Natural killer cell (primary cell): Measurements from ENCODE around the gene DCAF7. TPM values are rescaled to one million over a fixed set of nuclear protein-coding genes. Genes with fewer than 3 reads are reported as not detected.

Experiments used
- ATAC-seq, 3 donors: fragments of 150-1000 bp in 2 of 3; fragments of 200-7000 bp in 1 of 3; cut with Tn5 transposase; 1 replicate in 1 of 3; 2 replicates in 2 of 3; pipeline ENCODE4 v1.10.0; 2021; ENCODE audit warnings: mild to moderate bottlenecking in 2 of 3, moderate library complexity in 2 of 3
- DNase-seq, 2 donors: peaks; one replicate each; pipeline versions ENCODE4 v3.0.0 to v3.0.0-alpha.2; 2013 to 2021; ENCODE audit warnings: mixed read lengths in 1 of 2
- H3K27ac ChIP-seq: one replicate; pipeline ENCODE4 v1.5.1; 2013; ENCODE audit warnings: mild to moderate bottlenecking, low read length
- H3K27me3 ChIP-seq: one replicate; pipeline ENCODE4 v1.6.1; 2013; ENCODE audit warnings: low read length; ENCODE audit not compliant: control insufficient read depth, insufficient read depth
- H3K36me3 ChIP-seq: one replicate; pipeline ENCODE4 v1.6.1; 2013; ENCODE audit warnings: low read length; ENCODE audit not compliant: control insufficient read depth, insufficient read depth
- H3K4me1 ChIP-seq: one replicate; pipeline ENCODE4 v1.6.1; 2013; ENCODE audit warnings: low read length; ENCODE audit not compliant: control insufficient read depth, insufficient read depth
- H3K4me3 ChIP-seq: one replicate; pipeline ENCODE4 v1.5.1; 2013; ENCODE audit warnings: low read length
- H3K9me3 ChIP-seq: one replicate; pipeline ENCODE4 v1.6.1; 2013; ENCODE audit warnings: low read length; ENCODE audit not compliant: control insufficient read depth, insufficient read depth
- H3K27ac Mint-ChIP-seq, 2 donors: one replicate each; pipeline ENCODE4 v1.8.0; 2022; ENCODE audit warnings: mild to moderate bottlenecking in 2 of 2, mixed read lengths in 2 of 2, moderate library complexity in 1 of 2
- H3K27me3 Mint-ChIP-seq, 2 donors: one replicate each; pipeline ENCODE4 v1.8.0; 2022; ENCODE audit warnings: low read depth in 2 of 2, mixed read lengths in 2 of 2
- H3K36me3 Mint-ChIP-seq: one replicate; pipeline ENCODE4 v1.8.0; 2022; ENCODE audit warnings: mixed read lengths
- H3K4me1 Mint-ChIP-seq, 2 donors: one replicate each; pipeline ENCODE4 v1.8.0; 2022; ENCODE audit warnings: mixed read lengths in 2 of 2
- H3K4me3 Mint-ChIP-seq: one replicate; pipeline ENCODE4 v1.8.0; 2022; ENCODE audit warnings: mild to moderate bottlenecking, moderate library complexity, mixed read lengths
- H3K9me3 Mint-ChIP-seq, 2 donors: one replicate each; pipeline ENCODE4 v1.8.0; 2022; ENCODE audit warnings: mixed read lengths in 2 of 2
- WGBS: methylation state at CpG from one replicate; pipeline ENCODE4 v1.1.7; 2013; ENCODE audit warnings: missing lambda C conversion rate; ENCODE audit not compliant: insufficient coverage; 5-methylcytosine and 5-hydroxymethylcytosine counted together
- intact Hi-C: fragments of 100-400 bp; cut with micrococcal nuclease; formaldehyde crosslinking; loops from one replicate; pipeline ENCODE4 v1.14.2; 2022
- total RNA-seq, 4 donors: library from RNA; stranded (reverse); fragments of 120-200 nt in 1 of 4; gene quantifications; one replicate each; pipeline versions ENCODE4 v1.2.3 to v1.2.4, GENCODE V29; 2013 to 2022
- TF ChIP-seq, protein P1 (sequence below): fragments of 200-600 bp; IDR thresholded peaks from one replicate; pipeline ENCODE4 v1.8.0; 2022; ENCODE audit warnings: antibody characterized with exemption

Gene DCAF7
- total RNA-seq, 3 donors from 2014 or later (not counting 1 experiment from before 2014, with no cell fraction given): 55.5 to 83.5 (median 72.2) TPM

DNA sequence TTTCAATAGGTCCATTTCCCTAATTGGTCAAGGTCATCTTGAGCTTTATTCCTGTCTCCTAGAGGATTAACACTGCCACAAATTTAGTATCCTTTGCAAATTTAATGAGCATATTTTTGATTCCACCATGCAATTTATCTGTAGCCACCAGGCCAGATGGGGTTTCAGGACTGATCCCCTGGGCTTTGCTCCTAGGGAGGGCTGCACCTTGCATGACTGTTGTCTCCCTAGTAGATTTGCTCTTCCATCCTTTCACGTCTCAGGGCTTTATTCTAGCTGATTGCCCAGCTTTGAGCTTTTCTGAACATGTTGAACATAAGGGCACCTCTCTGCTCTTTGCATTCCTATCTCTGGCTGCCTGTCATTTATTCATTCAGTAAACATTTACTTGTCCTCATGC is 34.9 kb upstream of the DCAF7 start:
- Mint-ChIP-seq H3K36me3 (no peaks in the 10 kb centered on the region), H3K27ac (no peak overlapping the region), H3K27me3 (peaks cover 7% of the 10 kb centered on the region in 2 donors), H3K9me3 (no peaks in the 10 kb centered on the region), H3K4me1 (no peaks in the 10 kb centered on the region), H3K4me3 (no peak overlapping the region)
- no peaks in the 10 kb centered on the region for H3K27me3 ChIP-seq
- H3K9me3 ChIP-seq: no peaks in the 10 kb centered on the region
- H3K4me3 ChIP-seq: no peak overlapping the region
- intact Hi-C loops: no loop called here
- TF ChIP-seq, protein P1, sequence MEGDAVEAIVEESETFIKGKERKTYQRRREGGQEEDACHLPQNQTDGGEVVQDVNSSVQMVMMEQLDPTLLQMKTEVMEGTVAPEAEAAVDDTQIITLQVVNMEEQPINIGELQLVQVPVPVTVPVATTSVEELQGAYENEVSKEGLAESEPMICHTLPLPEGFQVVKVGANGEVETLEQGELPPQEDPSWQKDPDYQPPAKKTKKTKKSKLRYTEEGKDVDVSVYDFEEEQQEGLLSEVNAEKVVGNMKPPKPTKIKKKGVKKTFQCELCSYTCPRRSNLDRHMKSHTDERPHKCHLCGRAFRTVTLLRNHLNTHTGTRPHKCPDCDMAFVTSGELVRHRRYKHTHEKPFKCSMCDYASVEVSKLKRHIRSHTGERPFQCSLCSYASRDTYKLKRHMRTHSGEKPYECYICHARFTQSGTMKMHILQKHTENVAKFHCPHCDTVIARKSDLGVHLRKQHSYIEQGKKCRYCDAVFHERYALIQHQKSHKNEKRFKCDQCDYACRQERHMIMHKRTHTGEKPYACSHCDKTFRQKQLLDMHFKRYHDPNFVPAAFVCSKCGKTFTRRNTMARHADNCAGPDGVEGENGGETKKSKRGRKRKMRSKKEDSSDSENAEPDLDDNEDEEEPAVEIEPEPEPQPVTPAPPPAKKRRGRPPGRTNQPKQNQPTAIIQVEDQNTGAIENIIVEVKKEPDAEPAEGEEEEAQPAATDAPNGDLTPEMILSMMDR: no peak
- no peak overlapping the region for H3K27ac ChIP-seq
- no peaks in the 10 kb centered on the region for H3K4me1 ChIP-seq
- ATAC-seq (no peak), DNase-seq (no peak)
- no peaks in the 10 kb centered on the region for H3K36me3 ChIP-seq
- 53% methylated on average over 1 of the region's 1 CpG for WGBS

DNA sequence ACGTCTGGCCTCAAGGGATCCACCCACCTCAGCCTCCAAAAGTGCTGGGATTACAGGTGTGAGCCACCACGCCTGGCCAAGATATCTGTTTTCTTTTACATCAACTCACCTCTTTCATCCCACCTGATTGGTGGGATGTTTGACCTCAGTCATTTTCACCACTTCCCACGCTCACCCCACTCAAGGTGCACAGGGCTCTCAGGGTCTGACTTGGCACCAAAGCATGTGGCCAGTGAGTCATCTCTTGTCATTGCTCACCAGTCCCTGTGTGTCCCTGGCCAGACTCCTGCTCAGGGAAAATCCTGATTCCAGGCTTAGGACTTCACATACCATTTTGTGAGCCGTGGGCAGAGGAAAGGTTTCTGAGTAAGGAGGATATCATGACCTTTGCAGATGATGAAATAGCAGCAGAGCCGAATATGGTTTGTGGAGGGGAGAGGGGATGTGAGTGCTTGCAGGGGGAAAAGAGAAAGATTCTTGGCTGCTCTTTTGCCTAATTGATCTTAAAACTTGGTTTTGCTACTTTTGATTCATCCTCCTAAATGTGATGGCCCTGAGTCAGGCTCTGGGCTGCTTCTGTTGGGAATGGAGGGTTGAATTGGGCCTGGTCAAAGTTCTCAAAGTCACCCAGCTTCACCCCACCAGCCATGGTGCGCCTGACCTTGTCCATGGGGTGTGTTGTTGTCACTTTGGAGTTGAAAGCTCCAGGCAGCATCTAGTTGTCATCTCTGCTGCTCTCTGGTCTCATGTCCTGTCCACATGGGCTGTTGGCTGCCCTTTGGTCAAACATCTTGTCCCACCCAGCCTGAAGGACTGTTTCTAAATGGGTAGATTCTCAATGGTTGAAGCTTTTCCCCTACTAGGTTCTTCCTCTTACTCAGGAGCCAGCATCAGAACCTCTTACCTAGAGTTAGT is 33.1 kb upstream of the DCAF7 start:
- Histone ChIP-seq H3K36me3 (no peaks in the 10 kb centered on the region), H3K27me3 (no peaks in the 10 kb centered on the region), H3K9me3 (no peaks in the 10 kb centered on the region), H3K4me1 (no peaks in the 10 kb centered on the region), H3K4me3 (no peak overlapping the region), H3K27ac (no peak overlapping the region)
- no peak for ATAC-seq
- H3K27ac Mint-ChIP-seq: no peak overlapping the region
- H3K27me3 Mint-ChIP-seq: peaks cover 7 to 10% of the 10 kb centered on the region in 2 donors
- H3K9me3 Mint-ChIP-seq: no peaks in the 10 kb centered on the region
- intact Hi-C loops: no loop called here
- H3K4me1 Mint-ChIP-seq: no peaks in the 10 kb centered on the region
- DNase-seq: no peak
- 75% methylated on average over 5 of the region's 6 CpGs for WGBS
- no peak overlapping the region for H3K4me3 Mint-ChIP-seq
- TF ChIP-seq, protein P1: no peak
- H3K36me3 Mint-ChIP-seq: no peaks in the 10 kb centered on the region

DNA sequence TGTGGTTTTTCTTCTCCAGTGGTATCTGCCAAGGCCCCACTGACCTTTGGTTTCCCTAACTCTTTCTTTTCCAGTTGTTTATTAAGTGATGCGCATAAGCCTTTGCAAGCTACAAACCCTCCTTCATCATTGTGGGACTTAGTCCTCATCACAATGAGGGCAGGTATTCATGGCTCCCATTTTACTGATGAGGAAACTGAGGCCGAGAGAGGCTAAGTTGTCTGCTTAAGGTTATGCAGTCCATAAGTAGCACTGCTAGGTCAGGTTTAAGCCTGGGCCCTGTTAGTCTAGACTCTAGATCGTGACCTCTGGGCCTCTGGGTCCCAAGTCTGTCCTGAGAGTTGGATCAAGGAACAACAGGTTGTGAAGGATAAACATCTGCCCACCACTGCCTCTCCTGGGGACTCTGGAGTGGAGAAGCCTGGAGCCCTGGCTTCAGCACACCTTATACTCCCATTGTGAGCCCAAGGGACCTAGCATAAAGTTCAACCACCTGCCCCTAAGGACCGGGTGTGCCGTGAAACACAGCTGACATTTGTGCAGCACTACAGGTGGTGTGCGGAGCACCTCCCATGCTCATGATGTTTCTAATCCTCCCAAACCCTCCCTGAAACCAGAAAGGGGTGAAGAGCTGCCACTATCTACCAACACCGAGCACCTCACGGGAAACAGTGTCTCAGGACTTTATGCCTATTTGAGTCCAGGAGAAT is 32.3 kb upstream of the DCAF7 start:
- DNase-seq: no peak
- Mint-ChIP-seq H3K4me1 (no peaks in the 10 kb centered on the region), H3K4me3 (no peak overlapping the region), H3K27me3 (peaks cover 7 to 10% of the 10 kb centered on the region in 2 donors), H3K36me3 (no peaks in the 10 kb centered on the region), H3K9me3 (no peaks in the 10 kb centered on the region), H3K27ac (no peak overlapping the region)
- H3K4me1 ChIP-seq: no peaks in the 10 kb centered on the region
- 77% methylated on average over 8 of the region's 8 CpGs for WGBS
- H3K27ac ChIP-seq: no peak overlapping the region
- no peaks in the 10 kb centered on the region for H3K36me3 ChIP-seq
- intact Hi-C loops: no loop called here
- no peak overlapping the region for H3K4me3 ChIP-seq
- H3K27me3 ChIP-seq: no peaks in the 10 kb centered on the region
- ATAC-seq: no peak
- H3K9me3 ChIP-seq: no peaks in the 10 kb centered on the region
- TF ChIP-seq, protein P1: no peak
